ENCODE results near the gene FAM180A. TPM values are rescaled to one million over a fixed set of nuclear protein-coding genes. Genes with fewer than 3 reads are reported as not detected.
A peak's percentile ranks its signal among the peaks of the same experiment; 100 is the strongest.

The FAM180A gene
- total and polyA plus RNA-seq, 2 of the 8 experiments (the other 6 are each of a cell fraction or from before 2014, with no cell fraction given), result not detected

GRCh38 chr7:135697276-135698049 lies 51.1 kb downstream of the FAM180A start:
- H3K14ac ChIP-seq (ENCODE audit: insufficient read length), result no peak overlapping the region
- H2BK5ac ChIP-seq (ENCODE audit: low read depth, low read length), result no peak overlapping the region
- no peaks in the 10 kb centered on the region for H3K23me2 ChIP-seq (ENCODE audit: low read depth, low read length)
- H3K4me3 ChIP-seq (ENCODE audit: extremely low read depth in 1 of 4, insufficient read depth in 2 of 4, low read depth in 3 of 4, low read length in 4 of 4), result no peak overlapping the region
- no peaks in the 10 kb centered on the region for H3K9me3 ChIP-seq (ENCODE audit: insufficient read depth in 2 of 2, low read depth in 1 of 2, low read length in 1 of 2)
- no peak overlapping the region for H3K4me2 ChIP-seq (ENCODE audit: insufficient read depth in 1 of 2, low read depth in 2 of 2, low read length in 2 of 2)
- H2BK120ac ChIP-seq (replicated peaks; ENCODE audit: low read depth, low read length), result no peak overlapping the region
- no peak overlapping the region for H3K27ac ChIP-seq (ENCODE audit: low read depth, low read length)
- H3K79me2 ChIP-seq (ENCODE audit: control insufficient read depth in 1 of 2, insufficient read depth in 2 of 2, low read length in 2 of 2), result no peaks in the 10 kb centered on the region
- DNase-seq (ENCODE audit: low read depth in 1 of 2, low spot score in 2 of 2) (no peak), FAIRE-seq (no peak)
- no peak overlapping the region for H2AFZ ChIP-seq (ENCODE audit: low read length)
- no peak overlapping the region for H4K5ac ChIP-seq (ENCODE audit: insufficient read length, low read depth, low read length)
- 70% methylated on average over 8 of the region's 8 CpGs; no CpG with 5 or more reads in 1 of the 2 experiments for WGBS, 2 experiments (ENCODE audit: extremely low coverage in 1 of 2, insufficient coverage in 1 of 2, insufficient read length in 1 of 2, insufficient replicate concordance in 2 of 2, low coverage in 1 of 2, low lambda C conversion rate in 2 of 2, missing lambda C conversion rate in 1 of 2)
- no peak overlapping the region for H3K23ac ChIP-seq (ENCODE audit: insufficient read length)
- ChIA-PET POLR2A (ENCODE audit: partially characterized antibody) (no interaction called here), CTCF (ENCODE audit: partially characterized antibody) (interaction anchor here (1.0 to 8.2 kb wide), 7 partner anchors 9 to 103 kb away, joined by 3 to 78 read pairs (median 4); partner anchors contain the start of gene SLC13A4)
- no peak overlapping the region for H2BK12ac ChIP-seq (ENCODE audit: low read depth, low read length)
- no peak overlapping the region for H4K91ac ChIP-seq (replicated peaks; ENCODE audit: insufficient read length, low read length)
- no peak overlapping the region for H2BK15ac ChIP-seq (ENCODE audit: low read length)
- no peak overlapping the region for H4K8ac ChIP-seq (ENCODE audit: extremely low read depth, insufficient read depth, low read length)
- H3K4me1 ChIP-seq (replicated peaks in 1 of 4; ENCODE audit: control insufficient read depth in 3 of 4, insufficient read depth in 4 of 4, low read length in 3 of 4), result no peaks in the 10 kb centered on the region
- H4K20me1 ChIP-seq (replicated peaks in 1 of 2; ENCODE audit: control insufficient read depth in 1 of 2, insufficient read depth in 2 of 2, low read length in 2 of 2), result no peaks in the 10 kb centered on the region
- no peak overlapping the region for H3K4ac ChIP-seq (replicated peaks; ENCODE audit: insufficient read length, low read depth, low read length)
- H3K36me3 ChIP-seq (ENCODE audit: control insufficient read depth in 2 of 4, insufficient read depth in 4 of 4, low read length in 3 of 4), result no peaks in the 10 kb centered on the region; a peak in 1 of 8 replicates
- 0 out of 2 replicates have a peak overlapping the region, but pooled peaks have one; percentile 61 for H2BK20ac ChIP-seq (ENCODE audit: low read length)
- H3K18ac ChIP-seq (ENCODE audit: extremely low read depth, low read length), result no peak overlapping the region; the same call in 1 of the 2 replicates
- no peak overlapping the region for H2AK5ac ChIP-seq (ENCODE audit: low read depth, low read length)
- H3K9ac ChIP-seq (replicated peaks in 1 of 4; ENCODE audit: extremely low read depth in 1 of 4, low read depth in 3 of 4, low read length in 3 of 4), result no peak overlapping the region
- no peak overlapping the region for H3K56ac ChIP-seq (replicated peaks; ENCODE audit: insufficient read length, low read depth, low read length)
- H3K27me3 ChIP-seq (replicated peaks in 1 of 4; ENCODE audit: control insufficient read depth in 3 of 4, extremely low read depth in 1 of 4, insufficient read depth in 3 of 4, low read length in 3 of 4), result no peaks in the 10 kb centered on the region
- no peaks in the 10 kb centered on the region for H3K79me1 ChIP-seq (ENCODE audit: low read depth, low read length)
- no peak for TF ChIP-seq KDM5A (IDR thresholded peaks at IDR 0.05; ENCODE audit: low read length)
- TF ChIP-seq RBBP5 (IDR thresholded peaks at IDR 0.05; ENCODE audit: borderline replicate concordance, low read depth, low read length), result no peak
- TF ChIP-seq CTCF (IDR thresholded peaks at IDR 0.05; ENCODE audit: control extremely low read depth in 1 of 3, insufficient read depth in 1 of 3, low read depth in 1 of 3, low read length in 3 of 3), result no peak
- TF ChIP-seq RAD21 (IDR thresholded peaks at IDR 0.05 in 1 of 2, conservative IDR thresholded peaks at IDR 0.05 in 1 of 2; ENCODE audit: low read depth in 2 of 2, low read length in 2 of 2), result no peak
- TF ChIP-seq SIRT6 (IDR thresholded peaks at IDR 0.05; ENCODE audit: low read length), result no peak
- no peak for TF ChIP-seq CHD1 (IDR thresholded peaks at IDR 0.05; ENCODE audit: low read depth, low read length)
- TF ChIP-seq HDAC2 (IDR thresholded peaks at IDR 0.05; ENCODE audit: borderline replicate concordance in 1 of 2, low read depth in 2 of 2, low read length in 2 of 2), result no peak
- TF ChIP-seq TBP (IDR thresholded peaks at IDR 0.05; ENCODE audit: low read depth, low read length), result no peak
- TF ChIP-seq BACH1 (IDR thresholded peaks at IDR 0.05; ENCODE audit: low read length), result no peak
- TF ChIP-seq YY1 (IDR thresholded peaks at IDR 0.05; ENCODE audit: low read depth, low read length), result no peak
